ENCODE results near the gene GPR87. TPM values are rescaled to one million over a fixed set of nuclear protein-coding genes. Genes with fewer than 3 reads are reported as not detected.
A peak's percentile ranks its signal among the peaks of the same experiment; 100 is the strongest.

The GPR87 gene
- total RNA-seq, 5 donors from 2014 or later (not counting 1 experiment from before 2014, with no cell fraction given): not detected

DNA sequence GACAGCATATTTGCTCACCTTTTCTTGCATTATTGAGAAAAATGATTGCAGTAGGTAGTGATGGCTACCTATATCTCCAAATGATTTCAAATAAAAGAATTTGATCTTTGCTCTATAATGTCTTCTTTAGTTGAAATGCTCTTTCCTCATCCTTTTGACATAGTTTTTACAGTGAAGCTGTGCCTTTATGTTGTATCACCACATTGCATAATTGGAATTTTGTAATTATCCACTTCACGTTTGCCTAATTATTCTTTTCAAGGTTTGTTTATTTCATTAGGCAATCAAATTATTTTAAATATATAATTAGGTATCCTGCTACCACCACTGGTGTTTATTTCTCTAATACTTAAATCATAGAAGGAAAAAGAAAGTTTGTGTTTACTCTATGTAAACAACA lies 34.0 kb upstream of the GPR87 start:
- Histone ChIP-seq H3K27ac (ENCODE audit: low read length) (no peak overlapping the region), H3K27me3 (replicated peaks in 1 of 2; ENCODE audit: control insufficient read depth in 2 of 2, extremely low read depth in 1 of 2, insufficient read depth in 2 of 2, low read length in 1 of 2) (no peaks in the 10 kb centered on the region), H3K4me1 (ENCODE audit: control insufficient read depth in 1 of 2, extremely low read depth in 1 of 2, insufficient read depth in 2 of 2, low read length in 2 of 2) (no peaks in the 10 kb centered on the region), H3K36me3 (ENCODE audit: control insufficient read depth in 2 of 2, extremely low read depth in 1 of 2, insufficient read depth in 1 of 2, low read length in 1 of 2) (no peaks in the 10 kb centered on the region), H3K4me3 (ENCODE audit: control insufficient read depth in 1 of 2, extremely low read depth in 1 of 2, low read length in 1 of 2) (no peak overlapping the region), H3K9me3 (no peaks in the 10 kb centered on the region)
- no CpG with 5 or more reads among the region's 1 CpG for WGBS (ENCODE audit: insufficient coverage)
- no peaks in the 10 kb centered on the region for H3K36me3 Mint-ChIP-seq
- CTCF ChIA-PET: no interaction called here
- H3K4me1 Mint-ChIP-seq: peaks cover 7 to 13% (median 10%) of the 10 kb centered on the region in 3 donors
- no peaks in the 10 kb centered on the region for H3K9me3 Mint-ChIP-seq
- ATAC-seq (replicated peaks in 1 of 4) (no peak), DNase-seq (no peak)
- H3K27me3 Mint-ChIP-seq: peaks cover 19 to 21% of the 10 kb centered on the region in 2 donors
- POLR2A ChIA-PET: no interaction called here
- no peak overlapping the region for H3K27ac Mint-ChIP-seq
- no peak overlapping the region for H3K4me3 Mint-ChIP-seq

DNA sequence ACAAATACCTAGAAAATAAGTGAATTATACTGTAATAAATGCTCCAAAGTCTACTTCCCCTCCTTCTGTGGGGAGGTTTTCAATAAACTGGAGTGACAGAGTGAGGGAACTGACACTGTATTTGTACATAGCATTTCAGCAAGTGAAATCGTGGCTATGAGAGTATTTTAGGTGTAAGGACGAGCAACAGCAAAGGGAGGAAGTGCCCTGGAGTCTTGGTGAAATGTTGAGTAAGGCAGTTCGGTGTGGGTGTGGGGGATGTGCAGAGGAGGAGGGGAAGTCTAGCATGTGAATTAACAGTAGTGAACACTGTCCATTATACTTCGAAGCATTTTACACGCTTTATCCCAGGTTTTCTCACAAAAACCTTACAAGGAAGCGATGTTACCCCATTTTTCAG lies 30.8 kb upstream of the GPR87 start:
- H3K36me3 ChIP-seq (ENCODE audit: control insufficient read depth in 2 of 2, extremely low read depth in 1 of 2, insufficient read depth in 1 of 2, low read length in 1 of 2): no peaks in the 10 kb centered on the region
- no peaks in the 10 kb centered on the region for H3K4me1 ChIP-seq (ENCODE audit: control insufficient read depth in 1 of 2, extremely low read depth in 1 of 2, insufficient read depth in 2 of 2, low read length in 2 of 2)
- H3K4me3 Mint-ChIP-seq: no peak overlapping the region
- H3K27ac Mint-ChIP-seq: no peak overlapping the region
- peak in 2 of 35 experiments; percentile 1 to 22 for DNase-seq
- 17% methylated on average over 2 of the region's 6 CpGs for WGBS (ENCODE audit: insufficient coverage)
- no peaks in the 10 kb centered on the region for H3K9me3 Mint-ChIP-seq
- H3K4me1 Mint-ChIP-seq: peaks cover 7 to 13% (median 10%) of the 10 kb centered on the region in 3 donors
- no peaks in the 10 kb centered on the region for H3K9me3 ChIP-seq
- peaks cover 19 to 32% of the 10 kb centered on the region in 2 donors for H3K27me3 Mint-ChIP-seq
- no peak overlapping the region for H3K27ac ChIP-seq (ENCODE audit: low read length)
- POLR2A ChIA-PET: no interaction called here
- H3K36me3 Mint-ChIP-seq: no peaks in the 10 kb centered on the region
- no peak overlapping the region for H3K4me3 ChIP-seq (ENCODE audit: control insufficient read depth in 1 of 2, extremely low read depth in 1 of 2, low read length in 1 of 2)
- ATAC-seq (replicated peaks in 1 of 4): no peak
- CTCF ChIA-PET: no interaction called here
- H3K27me3 ChIP-seq (replicated peaks in 1 of 2; ENCODE audit: control insufficient read depth in 2 of 2, extremely low read depth in 1 of 2, insufficient read depth in 2 of 2, low read length in 1 of 2): no peaks in the 10 kb centered on the region

DNA sequence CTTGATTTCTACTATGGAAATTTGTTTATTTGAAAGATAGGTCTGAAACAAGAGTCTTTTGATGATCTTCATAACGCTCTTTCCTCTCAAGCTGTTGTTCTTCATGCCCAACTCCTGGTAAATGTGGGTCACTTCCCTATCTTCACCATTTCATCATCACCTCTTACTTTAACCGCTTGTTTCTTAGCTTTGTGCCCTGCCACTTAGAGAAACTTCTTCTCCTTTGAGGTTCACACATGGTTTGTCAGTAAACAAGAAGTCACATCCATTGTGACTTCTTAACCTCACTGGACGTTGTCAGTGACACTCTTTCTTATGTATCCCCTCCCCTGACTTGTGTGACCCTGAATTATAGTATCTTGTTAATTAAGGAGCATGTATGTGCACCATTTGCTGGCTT lies 29.7 kb upstream of the GPR87 start:
- H3K36me3 Mint-ChIP-seq: no peaks in the 10 kb centered on the region
- ChIA-PET CTCF (no interaction called here), POLR2A (no interaction called here)
- ATAC-seq (replicated peaks in 1 of 4) (no peak), DNase-seq (no peak)
- no peak overlapping the region for H3K27ac Mint-ChIP-seq
- Histone ChIP-seq H3K27me3 (replicated peaks in 1 of 2; ENCODE audit: control insufficient read depth in 2 of 2, extremely low read depth in 1 of 2, insufficient read depth in 2 of 2, low read length in 1 of 2) (no peaks in the 10 kb centered on the region), H3K9me3 (no peaks in the 10 kb centered on the region), H3K36me3 (ENCODE audit: control insufficient read depth in 2 of 2, extremely low read depth in 1 of 2, insufficient read depth in 1 of 2, low read length in 1 of 2) (no peaks in the 10 kb centered on the region), H3K4me1 (ENCODE audit: control insufficient read depth in 1 of 2, extremely low read depth in 1 of 2, insufficient read depth in 2 of 2, low read length in 2 of 2) (no peaks in the 10 kb centered on the region), H3K4me3 (ENCODE audit: control insufficient read depth in 1 of 2, extremely low read depth in 1 of 2, low read length in 1 of 2) (no peak overlapping the region), H3K27ac (ENCODE audit: low read length) (no peak overlapping the region)
- H3K4me3 Mint-ChIP-seq: no peak overlapping the region
- H3K9me3 Mint-ChIP-seq: no peaks in the 10 kb centered on the region
- peaks cover 7 to 13% (median 10%) of the 10 kb centered on the region in 3 donors for H3K4me1 Mint-ChIP-seq
- 74% methylated on average over 2 of the region's 3 CpGs for WGBS (ENCODE audit: insufficient coverage)
- H3K27me3 Mint-ChIP-seq: peaks cover 21 to 34% of the 10 kb centered on the region in 2 donors

DNA sequence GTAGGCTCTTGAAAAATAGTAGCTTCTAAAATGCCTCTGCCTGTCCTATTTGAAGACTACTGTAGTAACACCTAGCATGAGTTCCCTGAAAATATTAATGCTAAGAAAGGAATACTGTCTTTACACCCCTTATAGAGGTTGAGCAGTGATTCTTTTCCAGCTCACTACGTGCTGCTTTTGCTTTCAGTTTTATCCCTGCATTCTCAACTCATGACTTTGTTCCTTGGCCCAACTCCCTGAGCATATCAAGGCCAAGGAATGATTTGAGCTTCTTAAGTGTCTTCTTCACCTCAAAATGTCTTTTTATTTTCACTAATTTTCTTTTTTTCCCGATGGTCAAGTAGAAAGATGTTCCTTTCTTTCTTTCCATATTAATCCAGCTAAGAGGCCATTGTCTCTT lies 29.2 kb upstream of the GPR87 start:
- Histone ChIP-seq H3K9me3 (no peaks in the 10 kb centered on the region), H3K36me3 (ENCODE audit: control insufficient read depth in 2 of 2, extremely low read depth in 1 of 2, insufficient read depth in 1 of 2, low read length in 1 of 2) (no peaks in the 10 kb centered on the region), H3K27ac (ENCODE audit: low read length) (no peak overlapping the region), H3K4me3 (ENCODE audit: control insufficient read depth in 1 of 2, extremely low read depth in 1 of 2, low read length in 1 of 2) (no peak overlapping the region), H3K27me3 (replicated peaks in 1 of 2; ENCODE audit: control insufficient read depth in 2 of 2, extremely low read depth in 1 of 2, insufficient read depth in 2 of 2, low read length in 1 of 2) (no peaks in the 10 kb centered on the region), H3K4me1 (ENCODE audit: control insufficient read depth in 1 of 2, extremely low read depth in 1 of 2, insufficient read depth in 2 of 2, low read length in 2 of 2) (no peaks in the 10 kb centered on the region)
- DNase-seq (no peak), ATAC-seq (replicated peaks in 1 of 4) (no peak)
- no CpG with 5 or more reads among the region's 2 CpGs for WGBS (ENCODE audit: insufficient coverage)
- peaks cover 7 to 13% (median 10%) of the 10 kb centered on the region in 3 donors for H3K4me1 Mint-ChIP-seq
- no peak overlapping the region for H3K27ac Mint-ChIP-seq
- POLR2A ChIA-PET: no interaction called here
- peaks cover 19 to 36% of the 10 kb centered on the region in 2 donors for H3K27me3 Mint-ChIP-seq
- no peaks in the 10 kb centered on the region for H3K36me3 Mint-ChIP-seq
- no peak overlapping the region for H3K4me3 Mint-ChIP-seq
- no peaks in the 10 kb centered on the region for H3K9me3 Mint-ChIP-seq
- CTCF ChIA-PET: no interaction called here

DNA sequence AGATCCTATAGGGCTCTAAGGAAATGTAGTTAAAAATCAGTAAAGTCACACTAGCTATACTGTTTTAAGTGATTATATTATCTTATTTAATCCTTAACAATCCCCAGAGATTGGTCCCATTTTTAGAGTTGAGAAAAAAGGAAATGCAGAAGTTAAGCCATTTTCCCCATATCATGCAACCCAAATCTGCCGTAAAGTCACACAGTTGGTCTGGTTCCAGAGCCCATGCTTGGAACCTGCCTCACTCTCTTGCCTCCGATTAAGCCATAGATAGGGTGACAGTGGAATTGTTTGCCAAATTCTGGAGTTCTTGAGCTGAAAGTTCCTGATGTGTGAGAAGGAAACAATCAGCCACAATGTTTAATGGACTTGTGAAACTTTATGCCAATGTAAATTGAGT lies 15.1 kb upstream of the GPR87 start:
- WGBS (ENCODE audit: insufficient coverage): 100% methylated on average over 1 of the region's 2 CpGs
- Histone ChIP-seq H3K27ac (ENCODE audit: low read length) (no peak overlapping the region), H3K4me1 (ENCODE audit: control insufficient read depth in 1 of 2, extremely low read depth in 1 of 2, insufficient read depth in 2 of 2, low read length in 2 of 2) (no peaks in the 10 kb centered on the region), H3K36me3 (ENCODE audit: control insufficient read depth in 2 of 2, extremely low read depth in 1 of 2, insufficient read depth in 1 of 2, low read length in 1 of 2) (no peaks in the 10 kb centered on the region), H3K27me3 (replicated peaks in 1 of 2; ENCODE audit: control insufficient read depth in 2 of 2, extremely low read depth in 1 of 2, insufficient read depth in 2 of 2, low read length in 1 of 2) (no peaks in the 10 kb centered on the region), H3K9me3 (no peaks in the 10 kb centered on the region), H3K4me3 (ENCODE audit: control insufficient read depth in 1 of 2, extremely low read depth in 1 of 2, low read length in 1 of 2) (no peak overlapping the region)
- H3K27ac Mint-ChIP-seq: no peak overlapping the region
- DNase-seq (no peak), ATAC-seq (replicated peaks in 1 of 4) (no peak)
- CTCF ChIA-PET: interaction anchor here in 1 of 2 donors (0.6 kb wide), 1 partner anchor 577 kb away, joined by 3 read pairs; no protein-coding TSS in a partner anchor
- H3K27me3 Mint-ChIP-seq: peaks cover 3 to 13% of the 10 kb centered on the region in 2 donors
- no peak overlapping the region for H3K4me3 Mint-ChIP-seq
- no peaks in the 10 kb centered on the region for H3K36me3 Mint-ChIP-seq
- H3K4me1 Mint-ChIP-seq: peaks cover 6 to 9% (median 8%) of the 10 kb centered on the region in 3 donors
- POLR2A ChIA-PET: interaction anchor here in 1 of 2 donors (0.6 kb wide), 1 partner anchor 39 kb away, joined by 3 read pairs; no protein-coding TSS in a partner anchor
- no peaks in the 10 kb centered on the region for H3K9me3 Mint-ChIP-seq

DNA sequence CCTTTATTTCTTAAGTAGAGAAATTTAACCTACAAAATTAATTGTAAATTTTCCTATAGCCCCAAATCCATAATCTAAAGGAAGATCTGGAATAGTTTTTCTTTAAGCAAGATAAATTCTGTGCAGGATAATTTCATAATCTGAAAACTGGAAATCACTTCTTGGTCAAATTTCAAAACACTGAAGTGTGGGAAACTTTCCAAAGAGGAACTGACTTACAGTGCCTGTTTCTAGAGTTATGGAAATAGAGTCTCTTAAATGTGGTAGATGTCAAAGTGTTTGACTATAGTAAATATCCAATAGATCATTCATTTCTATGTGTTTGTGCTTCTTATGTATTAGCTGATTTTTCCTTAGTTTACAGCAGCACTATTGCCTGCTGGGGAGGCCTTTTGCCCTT lies 14.3 kb upstream of the GPR87 start:
- no peak overlapping the region for H3K4me3 ChIP-seq (ENCODE audit: control insufficient read depth in 1 of 2, extremely low read depth in 1 of 2, low read length in 1 of 2)
- no peak for ATAC-seq (replicated peaks in 1 of 4)
- CTCF ChIA-PET: no interaction called here
- Mint-ChIP-seq H3K27ac (no peak overlapping the region), H3K4me3 (no peak overlapping the region), H3K27me3 (peaks cover 9 to 19% of the 10 kb centered on the region in 2 donors), H3K9me3 (no peaks in the 10 kb centered on the region), H3K36me3 (no peaks in the 10 kb centered on the region), H3K4me1 (peaks cover 6 to 9% (median 8%) of the 10 kb centered on the region in 3 donors)
- POLR2A ChIA-PET: no interaction called here
- no peaks in the 10 kb centered on the region for H3K9me3 ChIP-seq
- H3K4me1 ChIP-seq (ENCODE audit: control insufficient read depth in 1 of 2, extremely low read depth in 1 of 2, insufficient read depth in 2 of 2, low read length in 2 of 2): no peaks in the 10 kb centered on the region
- H3K27ac ChIP-seq (ENCODE audit: low read length): no peak overlapping the region
- H3K27me3 ChIP-seq (replicated peaks in 1 of 2; ENCODE audit: control insufficient read depth in 2 of 2, extremely low read depth in 1 of 2, insufficient read depth in 2 of 2, low read length in 1 of 2): no peaks in the 10 kb centered on the region
- H3K36me3 ChIP-seq (ENCODE audit: control insufficient read depth in 2 of 2, extremely low read depth in 1 of 2, insufficient read depth in 1 of 2, low read length in 1 of 2): no peaks in the 10 kb centered on the region
- DNase-seq: no peak

DNA sequence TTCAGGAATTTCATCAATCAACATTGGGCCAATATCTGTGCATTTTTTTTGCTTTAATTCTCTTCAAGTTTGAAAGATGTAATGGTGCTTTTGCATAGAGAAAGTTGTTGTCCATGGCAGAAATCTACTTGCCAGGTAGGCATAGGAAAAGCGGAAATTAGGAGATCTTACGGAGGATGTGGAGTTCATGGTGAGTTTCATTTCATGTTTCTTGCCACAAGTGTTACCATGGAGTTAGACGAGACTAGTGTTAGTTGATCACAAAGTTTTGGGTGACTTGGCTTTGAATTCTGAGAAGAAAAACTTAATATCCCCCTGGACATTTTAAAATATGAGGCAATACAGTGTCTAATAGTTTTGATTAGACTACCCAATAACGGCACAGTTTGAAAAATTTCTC lies 13.8 kb upstream of the GPR87 start:
- no peaks in the 10 kb centered on the region for H3K4me1 ChIP-seq (ENCODE audit: control insufficient read depth in 1 of 2, extremely low read depth in 1 of 2, insufficient read depth in 2 of 2, low read length in 2 of 2)
- H3K4me3 ChIP-seq (ENCODE audit: control insufficient read depth in 1 of 2, extremely low read depth in 1 of 2, low read length in 1 of 2): no peak overlapping the region
- no peak for DNase-seq
- Mint-ChIP-seq H3K36me3 (no peaks in the 10 kb centered on the region), H3K4me1 (peaks cover 6 to 9% (median 8%) of the 10 kb centered on the region in 3 donors), H3K27me3 (peaks cover 11 to 20% of the 10 kb centered on the region in 2 donors), H3K9me3 (no peaks in the 10 kb centered on the region), H3K4me3 (no peak overlapping the region), H3K27ac (no peak overlapping the region)
- H3K27ac ChIP-seq (ENCODE audit: low read length): no peak overlapping the region
- H3K27me3 ChIP-seq (replicated peaks in 1 of 2; ENCODE audit: control insufficient read depth in 2 of 2, extremely low read depth in 1 of 2, insufficient read depth in 2 of 2, low read length in 1 of 2): no peaks in the 10 kb centered on the region
- WGBS (ENCODE audit: insufficient coverage): 71% methylated on average over 2 of the region's 4 CpGs
- no peaks in the 10 kb centered on the region for H3K36me3 ChIP-seq (ENCODE audit: control insufficient read depth in 2 of 2, extremely low read depth in 1 of 2, insufficient read depth in 1 of 2, low read length in 1 of 2)
- ChIA-PET CTCF (no interaction called here), POLR2A (no interaction called here)
- no peak for ATAC-seq (replicated peaks in 1 of 4)
- no peaks in the 10 kb centered on the region for H3K9me3 ChIP-seq
